Thymus (tissue), 11 donors: ENCODE results near the gene ITK. TPM values are rescaled to one million over a fixed set of nuclear protein-coding genes. Genes with fewer than 3 reads are reported as not detected.
A peak's percentile ranks its signal among the peaks of the same experiment; 100 is the strongest.
"Not testable (repeated sequence)": the region's sequence is repeated elsewhere in the genome, so short reads cannot be mapped to it uniquely, and the experiment has no call there.

Experiments used
- DNase-seq, 9 donors: peaks; one replicate each; pipeline ENCODE4 v3.0.0-alpha.2; 2013; ENCODE audit warnings: low spot score in 9 of 9, low read depth in 6 of 9, missing footprints in 1 of 9
- H3K27ac ChIP-seq, 2 donors: one replicate each; pipeline ENCODE4 v1.5.1; 2013; ENCODE audit warnings: control low read depth in 1 of 2, low read depth in 1 of 2, low read length in 1 of 2, mild to moderate bottlenecking in 1 of 2, moderate library complexity in 1 of 2
- H3K27me3 ChIP-seq, 2 donors: one replicate each; pipeline ENCODE4 v1.5.1; 2013; ENCODE audit warnings: low read length in 1 of 2; ENCODE audit not compliant: control insufficient read depth in 2 of 2, insufficient read depth in 1 of 2
- H3K36me3 ChIP-seq, 2 donors: one replicate each; pipeline ENCODE4 v1.5.1; 2013; ENCODE audit warnings: low read length in 1 of 2, mild to moderate bottlenecking in 1 of 2, moderate library complexity in 1 of 2; ENCODE audit not compliant: control insufficient read depth in 2 of 2, insufficient read depth in 2 of 2
- H3K4me1 ChIP-seq, 2 donors: one replicate each; pipeline ENCODE4 v1.5.1; 2013; ENCODE audit warnings: low read length in 2 of 2; ENCODE audit not compliant: control insufficient read depth in 2 of 2, insufficient read depth in 2 of 2
- H3K4me3 ChIP-seq, 2 donors: one replicate each; pipeline ENCODE4 v1.5.1; 2013; ENCODE audit warnings: low read length in 2 of 2, control low read depth in 1 of 2, mild to moderate bottlenecking in 1 of 2
- H3K9me3 ChIP-seq, 2 donors: one replicate each; pipeline ENCODE4 v1.5.1; 2013; ENCODE audit warnings: low read length in 1 of 2, mild to moderate bottlenecking in 1 of 2; ENCODE audit not compliant: control insufficient read depth in 2 of 2, insufficient read depth in 1 of 2
- WGBS: extraction: QIAGEN DNeasy Blood & Tissue Kit; methylation state at CpG from one replicate; pipeline ENCODE4 v1.1.7; 2013; 5-methylcytosine and 5-hydroxymethylcytosine counted together
- polyA plus RNA-seq: library from polyadenylated mRNA; stranded (reverse); fragments of 200-250 nt; gene quantifications from one replicate; pipeline ENCODE4 v1.2.3, GENCODE V29; 2013
- total RNA-seq: library from RNA; stranded (reverse); fragments of 120-200 nt; gene quantifications from one replicate; pipeline ENCODE4 v1.2.4, GENCODE V29; 2013
- donor health status: healthy.

ITK gene
- total and polyA plus RNA-seq, 2 donors, result 87.7 to 92.8 TPM

- peak in 1 of 9 donors; percentile 57 for DNase-seq
- peaks cover 25 to 46% of the 10 kb centered on the region in 2 donors for H3K4me1 ChIP-seq
- peak overlapping the region; percentile 60 to 93 for H3K27ac ChIP-seq
- peaks cover 0 to 4% of the 10 kb centered on the region in 2 donors for H3K9me3 ChIP-seq
- peaks cover 17 to 34% of the 10 kb centered on the region in 2 donors for H3K36me3 ChIP-seq
- H3K4me3 ChIP-seq, result peak overlapping the region; percentile 58 to 95
- 44% methylated on average over 3 of the region's 3 CpGs for WGBS
- H3K27me3 ChIP-seq, result no peaks in the 10 kb centered on the region
Observed at GRCh38 chr5:157182143-157182757, 1.6 kb downstream of the ITK start.

- H3K36me3 ChIP-seq, result peaks cover 17 to 52% of the 10 kb centered on the region in 2 donors
- peaks cover 29 to 56% of the 10 kb centered on the region in 2 donors for H3K4me1 ChIP-seq
- H3K9me3 ChIP-seq, result no peaks in the 10 kb centered on the region
- no peak for DNase-seq
- 81% methylated on average over 8 of the region's 8 CpGs for WGBS
- H3K27ac ChIP-seq, result no peak overlapping the region
- H3K27me3 ChIP-seq, result no peaks in the 10 kb centered on the region
- H3K4me3 ChIP-seq, result peak overlapping the region; percentile 58 to 59
Observed at GRCh38 chr5:157184117-157184670, 3.6 kb downstream of the ITK start.

GRCh38 chr5:157185122-157185521 lies 4.5 kb downstream of the ITK start:
- peaks cover 24 to 46% of the 10 kb centered on the region in 2 donors for H3K4me1 ChIP-seq
- not testable (repeated sequence) for H3K27me3 ChIP-seq, H3K4me3 ChIP-seq, H3K27ac ChIP-seq, H3K9me3 ChIP-seq, DNase-seq
- WGBS, result 96% methylated on average over 6 of the region's 6 CpGs
- H3K36me3 ChIP-seq, result peaks cover 17 to 58% of the 10 kb centered on the region in 2 donors

GRCh38 chr5:157186309-157187045 lies 5.8 kb downstream of the ITK start:
- H3K4me3 ChIP-seq, result no peak overlapping the region
- WGBS, result 88% methylated on average over 12 of the region's 12 CpGs

GRCh38 chr5:157187046-157187754 lies 6.6 kb downstream of the ITK start:
- peaks cover 28 to 53% of the 10 kb centered on the region in 2 donors for H3K4me1 ChIP-seq
- H3K9me3 ChIP-seq, result no peaks in the 10 kb centered on the region
- 86% methylated on average over 5 of the region's 5 CpGs for WGBS
- no peaks in the 10 kb centered on the region for H3K27me3 ChIP-seq
- H3K27ac ChIP-seq, result peak overlapping the region in 1 of 2 donors; percentile 15
- no peak overlapping the region for H3K4me3 ChIP-seq
- peaks cover 20 to 67% of the 10 kb centered on the region in 2 donors for H3K36me3 ChIP-seq
- DNase-seq, result no peak

More at GRCh38 chr5:157186309-157187045, 5.8 kb downstream of the ITK start:
- H3K27me3 ChIP-seq, result no peaks in the 10 kb centered on the region
- DNase-seq, result no peak
- no peak overlapping the region for H3K27ac ChIP-seq
- peaks cover 20 to 64% of the 10 kb centered on the region in 2 donors for H3K36me3 ChIP-seq
- H3K4me1 ChIP-seq, result peaks cover 24 to 53% of the 10 kb centered on the region in 2 donors
- H3K9me3 ChIP-seq, result no peaks in the 10 kb centered on the region

- H3K9me3 ChIP-seq, result no peaks in the 10 kb centered on the region
- H3K27ac ChIP-seq, result peak overlapping the region in 1 of 2 donors; percentile 20
- H3K27me3 ChIP-seq, result no peaks in the 10 kb centered on the region
- H3K4me3 ChIP-seq, result peak overlapping the region in 1 of 2 donors; percentile 8
- H3K36me3 ChIP-seq, result peaks cover 20 to 75% of the 10 kb centered on the region in 2 donors
- peaks cover 35 to 58% of the 10 kb centered on the region in 2 donors for H3K4me1 ChIP-seq
- DNase-seq, result no peak
Observed at GRCh38 chr5:157188270-157188669, 7.6 kb downstream of the ITK start.

GRCh38 chr5:157189223-157189622 lies 8.6 kb downstream of the ITK start:
- Histone ChIP-seq H3K4me1 (peaks cover 37 to 62% of the 10 kb centered on the region in 2 donors), H3K4me3 (no peak overlapping the region), H3K36me3 (peaks cover 17 to 73% of the 10 kb centered on the region in 2 donors), H3K27me3 (no peaks in the 10 kb centered on the region), H3K9me3 (no peaks in the 10 kb centered on the region), H3K27ac (no peak overlapping the region)
- WGBS, result 95% methylated on average over 7 of the region's 7 CpGs
- DNase-seq, result no peak

- no peaks in the 10 kb centered on the region for H3K9me3 ChIP-seq
- peak overlapping the region in 1 of 2 donors; percentile 8 for H3K4me3 ChIP-seq
- 58% methylated on average over 10 of the region's 10 CpGs for WGBS
- peaks cover 3 to 46% of the 10 kb centered on the region in 2 donors for H3K36me3 ChIP-seq
- DNase-seq, result peak in 1 of 9 donors; percentile 55
- H3K27ac ChIP-seq, result peak overlapping the region; percentile 3 to 74
- no peaks in the 10 kb centered on the region for H3K27me3 ChIP-seq
- peaks cover 27 to 47% of the 10 kb centered on the region in 2 donors for H3K4me1 ChIP-seq
Observed at GRCh38 chr5:157193699-157194424, 13.2 kb downstream of the ITK start.
